ENCODE data around the gene INO80.

Gene INO80

GRCh38 chr15:40999190-40999589 lies 116.9 kb downstream of the INO80 start:
- no peak for DNase-seq (ENCODE audit: low read depth)

- DNase-seq (ENCODE audit: low read depth) = no peak
These were observed 120.4 kb downstream of the INO80 start for GRCh38 chr15:40995656-40996055.

GRCh38 chr15:40992825-40993224 lies 123.3 kb downstream of the INO80 start:
- no peak for DNase-seq (ENCODE audit: low read depth)

GRCh38 chr15:40992241-40992741 lies 123.8 kb downstream of the INO80 start:
- no peak for DNase-seq (ENCODE audit: low read depth)

- DNase-seq (ENCODE audit: low read depth) = no peak
These were observed 124.7 kb downstream of the INO80 start for GRCh38 chr15:40991355-40991754.

GRCh38 chr15:40990789-40991188 lies 125.3 kb downstream of the INO80 start:
- DNase-seq (ENCODE audit: low read depth) = no peak

GRCh38 chr15:40990080-40990479 lies 126.0 kb downstream of the INO80 start:
- DNase-seq (ENCODE audit: low read depth) = no peak

- DNase-seq (ENCODE audit: low read depth) = no peak
These were observed 127.9 kb downstream of the INO80 start for GRCh38 chr15:40988156-40988555.

GRCh38 chr15:40986820-40987219 lies 129.3 kb downstream of the INO80 start:
- DNase-seq (ENCODE audit: low read depth) = no peak

- no peak for DNase-seq (ENCODE audit: low read depth)
These were observed 130.3 kb downstream of the INO80 start for GRCh38 chr15:40985541-40986330.

GRCh38 chr15:40984964-40985363 lies 131.1 kb downstream of the INO80 start:
- DNase-seq (ENCODE audit: low read depth) = no peak

- DNase-seq (ENCODE audit: low read depth) = no peak
These were observed 131.7 kb downstream of the INO80 start for GRCh38 chr15:40984406-40984805.

- DNase-seq (ENCODE audit: low read depth) = no peak
These were observed 133.2 kb downstream of the INO80 start for GRCh38 chr15:40982855-40983254.

GRCh38 chr15:40981186-40981585 lies 134.9 kb downstream of the INO80 start:
- no peak for DNase-seq (ENCODE audit: low read depth)

- DNase-seq (ENCODE audit: low read depth) = no peak
These were observed 137.5 kb downstream of the INO80 start for GRCh38 chr15:40978562-40978961.

- no peak for DNase-seq (ENCODE audit: low read depth)
These were observed 137.9 kb downstream of the INO80 start for GRCh38 chr15:40978141-40978540.

GRCh38 chr15:40976819-40977218 lies 139.3 kb downstream of the INO80 start:
- DNase-seq (ENCODE audit: low read depth) = no peak

- no peak for DNase-seq (ENCODE audit: low read depth)
These were observed 141.2 kb downstream of the INO80 start for GRCh38 chr15:40974879-40975278.

- DNase-seq (ENCODE audit: low read depth) = no peak
These were observed 146.7 kb downstream of the INO80 start for GRCh38 chr15:40969363-40969762.

GRCh38 chr15:40968290-40969085 lies 147.6 kb downstream of the INO80 start:
- DNase-seq (ENCODE audit: low read depth) = no peak

GRCh38 chr15:40964634-40965033 lies 151.4 kb downstream of the INO80 start:
- DNase-seq (ENCODE audit: low read depth) = no peak

- no peak for DNase-seq (ENCODE audit: low read depth)
These were observed 152.1 kb downstream of the INO80 start for GRCh38 chr15:40964006-40964405.

GRCh38 chr15:40963201-40963600 lies 152.9 kb downstream of the INO80 start:
- no peak for DNase-seq (ENCODE audit: low read depth)
